K562 (cell line): Measurements from ENCODE around the gene MYCBP. TPM values are rescaled to one million over a fixed set of nuclear protein-coding genes. Genes with fewer than 3 reads are reported as not detected.

Experiments
- HCFC1 ChIP-seq: IDR thresholded peaks from 2 replicates; pipeline ENCODE4 v1.6.1; 2012; ENCODE audit warnings: low read depth, low read length, improper control_type of control experiment
- NCOA1 ChIP-seq: fragments of 450-650 bp; IDR thresholded peaks from 2 replicates; pipeline ENCODE4 v1.6.1; 2016; ENCODE audit warnings: low read depth
- NR4A1 ChIP-seq, 2 experiments: fragments of 250-450 bp in 1 of 2; fragments of 450-650 bp in 1 of 2; sonication (Bioruptor Pico) in 1 of 2; IDR thresholded peaks; 2 replicates each; pipeline versions ENCODE4 v1.4.0 to v1.6.1; 2016 to 2020; ENCODE audit warnings: mild to moderate bottlenecking in 2 of 2, missing compliant biosample characterization in 1 of 2, missing genetic modification characterization in 1 of 2, moderate library complexity in 1 of 2
- POLR2B ChIP-seq: fragments of 450-650 bp; IDR thresholded peaks from 2 replicates; pipeline ENCODE4 v1.6.1; 2018; ENCODE audit warnings: low read depth; ENCODE audit not compliant: partially characterized antibody
- RBM39 ChIP-seq: fragments of 200-400 bp; formaldehyde crosslinking; optimal IDR thresholded peaks from 2 replicates; pipeline ENCODE3; 2018; ENCODE audit warnings: low read depth, low read length
- SRSF1 ChIP-seq: fragments of 200-400 bp; formaldehyde crosslinking; IDR thresholded peaks from 2 replicates; pipeline ENCODE4 v1.6.1; 2017; ENCODE audit warnings: mild to moderate bottlenecking, low read depth, low read length, moderate library complexity
- TOE1 ChIP-seq, 2 experiments: fragments of 450-650 bp in 1 of 2; sonication (generic) in 1 of 2; formaldehyde crosslinking in 1 of 2; IDR thresholded peaks; 2 replicates each; pipeline versions ENCODE4 v1.7.1 to v1.8.0; 2016 to 2022; ENCODE audit warnings: borderline replicate concordance in 2 of 2, mild to moderate bottlenecking in 2 of 2, antibody characterized with exemption in 1 of 2, inconsistent platforms in 1 of 2, low read depth in 1 of 2, missing genetic modification reagents in 1 of 2, moderate library complexity in 1 of 2
- ZNF197 ChIP-seq: fragments of 200-800 bp; sonication (Bioruptor generic); IDR thresholded peaks from 2 replicates; pipeline ENCODE4 v1.6.1; 2016; ENCODE audit warnings: low read depth, missing genetic modification characterization, missing compliant biosample characterization
- ZNF316 ChIP-seq: fragments of 450-650 bp; IDR thresholded peaks from 2 replicates; pipeline ENCODE4 v1.6.1; 2016
- ZNF696 ChIP-seq: fragments of 250-450 bp; sonication (Bioruptor Pico); conservative IDR thresholded peaks from 2 replicates; pipeline ENCODE4 v1.4.0; 2020; ENCODE audit warnings: mild to moderate bottlenecking, moderate library complexity
- polyA plus RNA-seq, 8 experiments: library from polyadenylated mRNA; depleted of rRNA in 4 of 8; stranded (reverse) in 5 of 8; unstranded in 3 of 8; fragments of >200 nt; fragmentation: Nextera tagmentation in 2 of 8; fragmentation: Illumina TruSeq in 1 of 8; extraction: Ambion mirVana in 2 of 8; extraction: Trizol in 1 of 8; gene quantifications; 2 replicates each; pipeline versions ENCODE4 v1.2.1 to v1.2.3, GENCODE V29; 2011 to 2014; ENCODE audit warnings: inconsistent platforms in 1 of 8, missing spikeins in 1 of 8
- total RNA-seq, 7 experiments: library from RNA; depleted of rRNA in 6 of 7; stranded (reverse); fragments of >200 nt in 6 of 7; fragmentation: Illumina TruSeq in 2 of 7; extraction: Trizol in 2 of 7; gene quantifications; 2 replicates each; pipeline versions ENCODE4 v1.2.1 to v1.2.3, GENCODE V29; 2011 to 2021; ENCODE audit warnings: low replicate concordance in 1 of 7
- TF ChIP-seq, protein P1 (sequence below), 2 experiments: fragments of 450-650 bp; formaldehyde crosslinking in 1 of 2; IDR thresholded peaks; 2 replicates each; pipeline versions ENCODE4 v1.4.0 to v1.6.1; 2014 to 2020; ENCODE audit warnings: mild to moderate bottlenecking in 2 of 2, borderline replicate concordance in 1 of 2, low read depth in 1 of 2
- TF ChIP-seq, protein P2 (sequence below), 2 experiments: fragments of 450-650 bp in 1 of 2; sonication (generic) in 1 of 2; formaldehyde crosslinking in 1 of 2; IDR thresholded peaks in 1 of 2; conservative IDR thresholded peaks in 1 of 2; 2 replicates each; pipeline versions ENCODE4 v1.6.1 to v1.8.1; 2016 to 2023; ENCODE audit warnings: mild to moderate bottlenecking in 2 of 2, moderate library complexity in 2 of 2, inconsistent platforms in 1 of 2, missing genetic modification reagents in 1 of 2
- TF ChIP-seq, protein P3 (sequence below): fragments of 450-650 bp; formaldehyde crosslinking; IDR thresholded peaks from 2 replicates; pipeline ENCODE4 v1.4.0; 2020; ENCODE audit warnings: mild to moderate bottlenecking, moderate library complexity

MYCBP gene
- total and polyA plus RNA-seq, 9 of the 15 experiments (the other 6 are each of a cell fraction or from before 2014, with no cell fraction given), result 32.3 to 253 (median 72.9) TPM

DNA sequence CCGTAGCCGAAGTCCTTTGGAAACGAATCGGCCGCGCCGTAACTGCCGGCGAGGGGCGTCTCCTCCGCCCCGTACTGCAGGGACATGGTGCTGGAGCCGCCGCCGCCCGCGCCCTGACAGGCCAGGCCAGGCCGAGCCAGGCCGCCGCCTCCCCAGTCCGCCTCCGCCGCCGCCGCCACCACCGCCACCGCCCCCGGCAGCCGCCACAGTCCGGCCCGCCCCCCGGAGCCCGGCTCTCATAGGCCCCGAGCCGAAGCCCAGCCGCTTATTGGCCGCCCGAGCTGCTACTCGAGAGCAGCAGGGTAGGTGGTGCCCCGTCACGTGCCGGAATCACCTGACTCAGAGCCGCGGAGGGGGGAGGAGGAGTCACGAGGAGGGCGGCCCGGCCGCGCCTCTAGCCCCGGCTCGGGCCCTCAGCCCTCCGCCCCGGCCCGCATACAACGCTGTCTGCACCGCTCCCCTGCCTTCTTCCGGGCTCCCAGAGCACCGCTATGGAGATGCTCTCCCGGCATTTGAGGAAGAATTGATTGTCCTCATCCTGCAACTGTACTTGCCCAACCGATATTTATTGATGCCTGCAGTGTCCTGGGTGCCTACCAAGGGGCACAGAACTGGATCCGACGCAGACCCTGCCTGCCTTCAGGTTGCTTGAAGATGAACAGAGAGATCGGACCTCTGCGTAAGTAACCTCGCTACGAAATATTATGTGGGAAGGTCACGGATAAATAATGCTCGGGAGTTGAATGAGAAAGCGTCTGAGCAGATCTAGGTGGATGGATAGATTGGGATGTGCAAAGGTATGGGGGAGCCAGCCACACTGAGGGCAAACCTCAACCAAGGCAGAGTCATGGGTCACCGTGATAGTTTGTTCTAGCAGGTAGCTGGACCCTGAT lies 13.3 kb downstream of the MYCBP start, which contains the start of gene RRAGC (continued):
- TF ChIP-seq, protein P1, sequence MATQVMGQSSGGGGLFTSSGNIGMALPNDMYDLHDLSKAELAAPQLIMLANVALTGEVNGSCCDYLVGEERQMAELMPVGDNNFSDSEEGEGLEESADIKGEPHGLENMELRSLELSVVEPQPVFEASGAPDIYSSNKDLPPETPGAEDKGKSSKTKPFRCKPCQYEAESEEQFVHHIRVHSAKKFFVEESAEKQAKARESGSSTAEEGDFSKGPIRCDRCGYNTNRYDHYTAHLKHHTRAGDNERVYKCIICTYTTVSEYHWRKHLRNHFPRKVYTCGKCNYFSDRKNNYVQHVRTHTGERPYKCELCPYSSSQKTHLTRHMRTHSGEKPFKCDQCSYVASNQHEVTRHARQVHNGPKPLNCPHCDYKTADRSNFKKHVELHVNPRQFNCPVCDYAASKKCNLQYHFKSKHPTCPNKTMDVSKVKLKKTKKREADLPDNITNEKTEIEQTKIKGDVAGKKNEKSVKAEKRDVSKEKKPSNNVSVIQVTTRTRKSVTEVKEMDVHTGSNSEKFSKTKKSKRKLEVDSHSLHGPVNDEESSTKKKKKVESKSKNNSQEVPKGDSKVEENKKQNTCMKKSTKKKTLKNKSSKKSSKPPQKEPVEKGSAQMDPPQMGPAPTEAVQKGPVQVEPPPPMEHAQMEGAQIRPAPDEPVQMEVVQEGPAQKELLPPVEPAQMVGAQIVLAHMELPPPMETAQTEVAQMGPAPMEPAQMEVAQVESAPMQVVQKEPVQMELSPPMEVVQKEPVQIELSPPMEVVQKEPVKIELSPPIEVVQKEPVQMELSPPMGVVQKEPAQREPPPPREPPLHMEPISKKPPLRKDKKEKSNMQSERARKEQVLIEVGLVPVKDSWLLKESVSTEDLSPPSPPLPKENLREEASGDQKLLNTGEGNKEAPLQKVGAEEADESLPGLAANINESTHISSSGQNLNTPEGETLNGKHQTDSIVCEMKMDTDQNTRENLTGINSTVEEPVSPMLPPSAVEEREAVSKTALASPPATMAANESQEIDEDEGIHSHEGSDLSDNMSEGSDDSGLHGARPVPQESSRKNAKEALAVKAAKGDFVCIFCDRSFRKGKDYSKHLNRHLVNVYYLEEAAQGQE (IDR thresholded peaks at IDR 0.05; ENCODE audit: borderline replicate concordance), result peak; percentile 97
- TF ChIP-seq, protein P1 (CRISPR knock-in tag; IDR thresholded peaks at IDR 0.05; ENCODE audit: low read depth), result peak; percentile 77; the same call in 1 of the 2 replicates
- TF ChIP-seq, protein P2, sequence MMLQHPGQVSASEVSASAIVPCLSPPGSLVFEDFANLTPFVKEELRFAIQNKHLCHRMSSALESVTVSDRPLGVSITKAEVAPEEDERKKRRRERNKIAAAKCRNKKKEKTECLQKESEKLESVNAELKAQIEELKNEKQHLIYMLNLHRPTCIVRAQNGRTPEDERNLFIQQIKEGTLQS (IDR thresholded peaks at IDR 0.05), result peak; percentile 66
- TF ChIP-seq, protein P2 (CRISPR knock-in tag; conservative IDR thresholded peaks at IDR 0.05), result no peak
- peak; percentile 93; the same call in 1 of the 2 replicates for TF ChIP-seq NR4A1 (CRISPR knock-in tag; IDR thresholded peaks at IDR 0.05)
- TF ChIP-seq NR4A1 (tag; IDR thresholded peaks at IDR 0.05), result no peak
- peak; percentile 18 for TF ChIP-seq POLR2B
- TF ChIP-seq NCOA1, result peak; percentile 41; the same call in 1 of the 2 replicates
- TF ChIP-seq SRSF1, result no peak
- peak; percentile 65 for TF ChIP-seq HCFC1
- peak; percentile 98 for TF ChIP-seq TOE1 (IDR thresholded peaks at IDR 0.05; ENCODE audit: borderline replicate concordance)
- no peak for TF ChIP-seq TOE1 (CRISPR knock-in tag; IDR thresholded peaks at IDR 0.05; ENCODE audit: borderline replicate concordance, low read depth)
- TF ChIP-seq ZNF696, result no peak
- 0 out of 2 replicates have a peak, but pooled peaks have one; percentile 45 for TF ChIP-seq ZNF316
- TF ChIP-seq, protein P3, sequence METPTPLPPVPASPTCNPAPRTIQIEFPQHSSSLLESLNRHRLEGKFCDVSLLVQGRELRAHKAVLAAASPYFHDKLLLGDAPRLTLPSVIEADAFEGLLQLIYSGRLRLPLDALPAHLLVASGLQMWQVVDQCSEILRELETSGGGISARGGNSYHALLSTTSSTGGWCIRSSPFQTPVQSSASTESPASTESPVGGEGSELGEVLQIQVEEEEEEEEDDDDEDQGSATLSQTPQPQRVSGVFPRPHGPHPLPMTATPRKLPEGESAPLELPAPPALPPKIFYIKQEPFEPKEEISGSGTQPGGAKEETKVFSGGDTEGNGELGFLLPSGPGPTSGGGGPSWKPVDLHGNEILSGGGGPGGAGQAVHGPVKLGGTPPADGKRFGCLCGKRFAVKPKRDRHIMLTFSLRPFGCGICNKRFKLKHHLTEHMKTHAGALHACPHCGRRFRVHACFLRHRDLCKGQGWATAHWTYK, result peak; percentile 86; the same call in 1 of the 2 replicates
- peak; percentile 33; the same call in 1 of the 2 replicates for TF ChIP-seq ZNF197 (CRISPR knock-in tag)
- no peak for TF ChIP-seq RBM39
